ENCODE measurements around the gene PICK1.
"Not testable (repeated sequence)": the region's sequence is repeated elsewhere in the genome, so short reads cannot be mapped to it uniquely, and the experiment has no call there.

The PICK1 gene

DNA sequence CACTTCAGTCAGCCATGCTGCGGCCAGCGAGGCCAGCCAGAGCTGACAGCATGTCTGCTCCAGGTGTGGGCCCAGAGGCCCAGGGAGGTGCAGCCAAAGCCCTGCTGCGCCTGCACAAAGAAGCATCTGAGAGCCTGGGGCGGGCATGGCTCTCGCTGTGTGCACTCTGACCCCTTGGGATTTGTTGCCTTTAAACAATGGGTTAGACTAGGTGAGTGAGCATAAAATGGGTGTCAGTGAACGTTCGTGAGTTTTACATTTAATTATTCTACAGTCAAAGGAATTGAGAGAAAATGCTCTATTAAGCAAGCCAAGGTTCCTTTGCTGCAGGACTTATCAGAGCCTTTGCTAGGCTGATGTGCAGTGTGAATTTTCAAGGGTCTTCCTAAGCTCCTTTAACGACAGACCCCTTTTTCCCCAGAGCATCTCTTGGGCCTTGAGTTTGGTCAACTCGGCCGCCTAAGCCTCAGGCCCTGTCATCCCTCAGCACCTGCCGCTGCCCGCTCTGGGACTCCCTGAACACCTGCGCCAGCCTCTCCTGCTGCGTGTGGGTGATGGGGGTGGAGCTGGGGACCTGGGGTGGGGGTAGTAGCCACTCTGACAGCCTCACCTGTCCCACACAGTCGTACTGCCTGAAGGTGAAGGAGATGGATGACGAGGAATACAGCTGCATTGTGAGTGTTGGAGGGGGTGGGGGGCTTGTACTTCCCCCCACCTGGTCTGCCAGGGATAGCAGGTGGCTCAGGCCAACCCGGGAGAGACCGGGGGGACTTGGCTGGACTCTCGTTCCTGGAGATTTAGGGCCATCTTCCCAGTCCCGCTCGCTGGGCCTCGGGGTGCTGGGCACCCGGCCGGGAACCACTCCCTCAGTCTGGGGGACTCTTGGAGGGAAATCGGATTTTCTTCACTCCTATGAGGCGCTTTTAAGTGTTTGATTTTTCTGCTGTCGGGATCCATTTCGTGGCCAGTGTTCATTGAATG is 16.2 kb downstream of the PICK1 start:
- DNase-seq = no peak

DNA sequence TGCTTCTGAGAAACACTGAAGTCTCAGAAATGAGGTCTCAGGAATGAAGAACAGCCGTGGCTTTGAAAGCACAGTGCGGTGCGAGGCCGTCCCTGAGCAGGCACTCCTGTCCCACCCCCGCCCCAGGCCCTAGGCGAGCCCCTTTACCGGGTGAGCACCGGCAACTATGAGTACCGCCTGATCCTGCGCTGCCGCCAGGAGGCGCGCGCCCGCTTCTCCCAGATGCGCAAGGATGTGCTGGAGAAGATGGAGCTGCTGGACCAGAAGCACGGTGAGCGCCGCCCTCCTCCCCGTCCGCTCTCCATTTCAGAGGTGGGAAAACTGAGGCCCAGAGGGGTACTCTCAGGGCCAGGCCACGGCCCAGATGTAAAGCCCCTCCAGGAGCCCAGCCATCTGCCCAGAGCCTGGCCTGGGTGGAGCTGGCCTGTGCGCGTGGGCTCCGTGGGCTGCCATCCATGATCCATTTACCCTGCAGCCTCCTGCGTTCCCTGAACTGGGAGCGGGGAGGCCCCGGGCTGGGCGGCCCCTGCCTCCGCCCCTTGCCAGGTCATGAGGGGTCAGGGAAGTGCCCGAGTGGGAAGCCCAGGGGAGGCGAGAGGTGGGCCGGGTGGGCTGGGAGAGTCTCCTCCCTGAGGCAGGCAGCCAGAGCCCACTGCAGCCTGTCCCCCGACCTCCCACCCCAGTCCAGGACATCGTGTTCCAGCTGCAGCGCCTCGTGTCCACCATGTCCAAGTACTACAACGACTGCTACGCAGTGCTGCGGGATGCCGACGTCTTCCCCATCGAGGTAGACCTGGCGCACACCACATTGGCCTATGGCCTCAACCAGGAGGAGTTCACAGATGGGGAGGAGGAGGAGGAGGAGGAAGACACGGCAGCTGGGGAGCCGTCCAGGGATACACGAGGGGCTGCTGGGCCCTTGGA is 17.2 kb downstream of the PICK1 start:
- peak in 1 of 51 donors; percentile 40 for DNase-seq

DNA sequence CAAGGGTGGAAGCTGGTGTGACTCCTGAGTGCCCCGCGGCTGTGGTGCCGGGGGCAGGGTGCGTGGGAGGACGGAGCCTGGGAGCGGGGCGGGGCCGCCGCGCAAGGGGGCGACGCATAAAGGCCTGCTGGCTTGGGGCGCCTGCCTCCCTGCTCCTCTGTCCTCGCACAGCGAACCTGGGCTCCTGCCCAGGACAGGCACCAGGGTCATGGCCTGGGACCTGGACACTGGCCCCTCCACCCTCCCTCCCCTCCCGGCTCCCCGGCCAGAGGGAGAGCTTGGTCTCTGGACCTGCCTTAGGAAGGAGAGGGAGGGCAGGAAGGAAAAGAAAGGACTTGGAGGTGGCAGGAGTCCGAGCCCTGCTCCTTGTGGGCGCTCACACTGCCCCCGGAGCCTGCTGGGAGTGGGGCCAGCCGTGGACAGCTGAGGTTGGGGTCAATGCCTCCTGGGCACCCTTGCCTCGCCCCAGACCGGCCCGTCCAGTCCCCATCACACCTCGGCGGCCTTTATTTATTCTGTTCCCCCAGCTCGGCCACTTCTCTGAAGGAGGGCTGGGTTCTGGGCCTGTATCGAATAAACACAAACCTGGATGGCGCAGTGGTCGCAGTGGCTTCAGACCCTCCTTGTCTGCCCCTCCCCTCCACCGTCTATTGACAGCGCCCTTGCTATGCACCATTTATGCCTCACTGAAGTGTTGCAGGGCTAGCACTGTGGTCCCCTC is 18.1 kb downstream of the PICK1 start:
- DNase-seq = no peak

DNA sequence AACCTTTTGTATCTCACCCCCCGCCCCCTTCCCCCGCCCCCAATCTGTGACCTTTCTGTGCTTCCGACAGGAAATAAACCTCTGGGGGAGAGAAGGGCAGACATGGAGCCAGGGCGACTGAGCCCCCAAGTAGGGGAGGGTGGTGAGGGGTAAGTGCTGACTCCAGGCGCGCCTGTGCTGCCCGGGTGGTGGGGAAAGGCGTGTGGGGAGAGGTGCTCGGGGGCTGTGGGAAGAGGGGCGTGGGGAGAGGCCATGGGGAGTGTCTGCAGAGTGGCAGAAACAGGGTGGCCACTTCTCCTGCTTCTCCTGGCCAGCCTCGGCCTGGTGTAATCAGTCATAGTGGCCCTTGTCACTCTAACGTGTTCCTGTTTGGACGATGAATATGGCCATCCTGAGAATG is 18.8 kb downstream of the PICK1 start:
- no peak for DNase-seq

DNA sequence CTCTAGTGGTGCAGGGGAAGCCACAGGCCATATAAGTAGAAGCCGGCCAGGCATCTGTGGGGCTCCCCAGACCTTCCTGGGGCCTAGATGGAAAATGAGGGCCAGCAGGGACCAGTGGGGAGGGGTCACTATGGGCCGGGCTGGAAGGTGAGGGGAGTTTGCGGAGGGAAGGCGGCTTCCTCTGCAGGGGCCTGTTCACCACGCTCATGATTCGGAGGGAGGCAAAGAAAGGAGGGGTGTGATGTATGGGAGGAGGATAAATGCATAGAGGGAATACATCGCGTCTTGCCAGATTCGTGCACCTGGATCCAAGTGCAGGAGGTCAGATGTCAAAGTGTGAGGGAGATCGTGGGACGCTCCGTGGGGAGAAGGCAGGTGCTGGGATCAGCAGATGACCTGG is 19.9 kb downstream of the PICK1 start:
- DNase-seq = no peak

DNA sequence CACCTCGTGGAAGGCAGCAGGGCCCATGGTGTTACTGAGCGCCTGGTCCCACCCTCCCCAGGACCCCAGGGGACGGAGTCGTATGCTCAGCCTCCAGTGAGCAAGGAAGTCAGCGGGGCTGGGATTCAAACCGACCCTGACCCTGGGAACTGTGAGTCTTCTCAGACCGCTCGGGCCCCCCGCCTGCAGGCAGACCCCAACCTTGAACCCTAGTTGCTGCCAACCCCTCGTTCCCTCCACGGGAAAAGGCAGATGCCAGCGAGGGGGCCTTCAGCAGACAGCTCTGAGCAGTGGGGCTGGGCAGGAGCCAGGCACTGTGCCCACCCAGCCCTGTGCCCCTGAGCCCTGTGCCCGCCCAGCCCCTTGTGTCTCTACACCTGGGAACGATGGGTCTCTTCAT is 20.4 kb downstream of the PICK1 start:
- no peak for DNase-seq

DNA sequence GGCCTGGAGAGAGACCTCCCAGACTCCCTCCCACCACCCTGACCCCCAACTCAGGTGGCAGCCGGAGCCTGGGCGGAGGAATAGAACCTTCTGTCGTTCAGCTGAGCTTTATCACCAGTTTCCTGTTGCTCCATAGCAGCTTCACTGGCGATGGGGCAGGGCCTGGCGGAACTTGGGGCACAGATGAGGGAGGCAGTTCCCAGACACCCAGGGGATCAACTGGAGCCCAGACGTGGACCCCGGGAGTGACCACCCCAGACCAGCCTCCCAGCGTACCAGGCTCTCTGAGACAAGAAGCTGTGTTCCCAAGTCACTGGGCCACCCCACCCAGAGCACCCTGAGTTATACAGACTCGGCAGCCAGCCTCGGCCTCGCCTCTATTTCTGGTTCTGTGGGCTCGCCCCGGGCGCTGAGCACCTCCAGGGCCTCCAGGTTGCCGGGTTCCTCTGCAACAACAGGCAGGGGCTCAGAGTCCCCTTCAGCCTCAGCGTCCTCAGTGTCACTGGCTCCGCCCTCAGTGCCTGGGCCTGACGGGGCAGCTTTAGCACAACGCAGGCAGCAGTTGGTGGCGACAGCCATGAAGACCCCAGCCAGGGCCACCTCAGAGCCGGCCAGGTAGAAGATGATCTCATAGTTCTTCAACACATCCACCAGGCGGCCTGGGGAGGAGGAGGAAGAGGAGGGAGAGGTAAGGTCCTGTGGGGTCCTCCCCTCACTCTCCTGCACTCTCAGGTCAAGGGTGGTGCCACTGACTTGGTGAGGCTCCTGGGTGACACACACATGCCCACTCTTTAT is 21.0 kb downstream of the PICK1 start:
- DNase-seq = no peak

DNA sequence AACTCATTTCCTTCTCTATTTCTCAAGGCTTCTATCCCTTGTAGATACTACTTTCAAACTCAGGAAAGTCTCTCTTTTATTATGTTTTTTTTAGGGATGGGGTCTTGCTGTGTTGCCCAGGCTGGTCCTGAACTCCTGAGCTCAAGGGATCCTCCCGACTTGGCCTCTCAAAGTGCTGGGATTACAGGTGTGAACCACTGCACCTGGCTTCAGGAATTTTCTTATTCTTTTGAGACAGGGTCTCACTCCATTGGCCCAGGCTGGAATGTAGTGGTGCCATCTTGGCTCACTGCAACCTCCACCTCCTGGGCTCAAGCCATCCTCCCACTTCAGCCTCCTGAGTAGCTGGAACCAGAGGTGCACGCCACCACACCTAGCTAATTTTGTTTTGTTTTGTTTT is 22.0 kb downstream of the PICK1 start:
- not testable (repeated sequence) for DNase-seq

DNA sequence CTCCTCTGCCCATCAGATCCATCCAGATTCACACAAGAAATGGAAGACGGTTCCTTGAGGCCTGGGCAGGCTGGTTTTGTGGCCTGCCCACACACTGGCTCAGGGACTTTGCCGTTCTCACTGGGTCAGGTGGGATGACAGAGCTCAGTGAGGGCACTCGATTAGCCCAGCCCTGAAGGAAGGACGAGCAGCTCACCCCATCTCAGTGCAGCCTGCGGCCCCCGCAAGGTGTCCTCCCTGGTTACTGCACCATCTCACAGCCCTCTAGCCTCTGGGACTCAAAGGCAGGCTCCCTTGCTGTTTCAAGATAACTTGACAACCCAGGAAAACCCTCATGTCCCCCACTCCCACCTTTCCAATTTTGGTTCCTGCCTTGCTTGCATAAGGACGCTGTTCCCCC is 22.6 kb downstream of the PICK1 start:
- DNase-seq = no peak

DNA sequence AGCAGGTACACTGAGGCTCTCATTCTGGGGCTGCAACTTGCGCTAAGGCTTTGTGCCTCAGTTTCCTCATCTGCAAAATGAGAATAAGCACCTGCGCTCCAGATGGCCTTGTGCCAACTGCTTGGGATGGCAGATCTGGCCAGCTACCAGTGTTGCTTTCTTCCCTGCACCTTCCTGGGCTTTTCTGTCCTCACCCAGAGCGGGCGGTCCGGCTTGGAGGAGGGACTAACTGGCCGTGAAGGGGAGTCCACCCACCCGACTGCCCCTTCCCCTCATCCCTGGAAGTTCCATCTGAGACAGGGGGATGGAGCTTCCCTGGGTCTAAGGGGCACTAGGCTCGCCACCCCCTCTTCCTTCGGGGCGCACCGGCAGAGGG is 23.3 kb downstream of the PICK1 start:
- DNase-seq = no peak

DNA sequence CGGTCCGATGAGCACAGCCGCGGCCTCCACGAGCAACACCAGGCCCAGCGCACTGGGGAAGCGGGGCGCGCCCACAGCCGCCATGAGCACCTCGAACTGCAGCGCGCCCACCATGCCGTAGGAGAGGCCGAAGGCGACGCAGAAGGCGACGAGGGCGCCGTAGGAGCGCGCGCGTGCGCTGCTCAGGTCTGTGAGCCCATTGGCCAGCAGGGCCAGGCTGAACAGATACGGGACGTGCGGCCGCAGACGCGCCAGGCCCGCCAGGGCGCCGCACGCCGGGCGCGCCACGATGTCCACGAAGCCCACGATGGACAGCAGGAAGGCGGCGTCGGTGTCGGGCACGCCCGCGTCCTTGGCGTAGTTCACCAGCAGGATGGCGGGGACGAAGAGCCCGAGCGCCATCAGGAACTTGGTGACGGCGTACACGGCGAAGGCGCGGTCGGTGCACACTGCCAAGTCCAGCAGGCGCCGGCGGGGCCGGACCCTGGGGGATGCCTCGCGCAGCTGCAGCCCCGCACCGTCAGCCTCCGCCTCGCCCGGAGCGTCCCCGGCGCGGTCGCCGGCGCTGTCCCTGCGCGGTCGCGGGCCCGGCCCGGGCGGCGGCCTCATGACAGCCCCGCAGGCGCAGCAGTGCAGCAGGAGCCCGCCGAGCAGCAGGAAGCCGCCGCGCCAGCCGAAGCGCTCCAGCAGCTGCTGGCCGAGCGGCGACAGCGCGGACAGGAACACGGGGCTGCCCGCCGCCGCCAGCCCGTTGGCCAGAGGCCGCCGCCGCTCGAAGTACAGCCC is 23.8 kb downstream of the PICK1 start:
- DNase-seq = peak in 21 of 51 donors; percentile 15 to 66 (median 45)

DNA sequence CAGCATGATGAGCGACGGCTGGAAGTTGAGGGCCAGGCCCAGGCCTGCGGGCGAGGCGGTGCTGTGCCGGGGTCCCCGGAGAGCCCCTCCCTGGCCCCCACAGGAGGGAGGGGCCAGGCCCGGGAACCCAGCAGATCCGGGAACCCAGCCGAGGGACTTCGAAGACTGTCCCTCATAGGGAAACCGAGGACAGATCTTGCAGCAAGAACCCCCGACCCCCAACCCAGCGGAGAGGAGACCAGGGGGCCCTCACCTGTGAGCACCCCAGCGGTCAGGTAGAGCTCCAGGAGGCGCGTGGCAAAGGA is 24.4 kb downstream of the PICK1 start:
- DNase-seq = peak in 1 of 51 donors; percentile 54

DNA sequence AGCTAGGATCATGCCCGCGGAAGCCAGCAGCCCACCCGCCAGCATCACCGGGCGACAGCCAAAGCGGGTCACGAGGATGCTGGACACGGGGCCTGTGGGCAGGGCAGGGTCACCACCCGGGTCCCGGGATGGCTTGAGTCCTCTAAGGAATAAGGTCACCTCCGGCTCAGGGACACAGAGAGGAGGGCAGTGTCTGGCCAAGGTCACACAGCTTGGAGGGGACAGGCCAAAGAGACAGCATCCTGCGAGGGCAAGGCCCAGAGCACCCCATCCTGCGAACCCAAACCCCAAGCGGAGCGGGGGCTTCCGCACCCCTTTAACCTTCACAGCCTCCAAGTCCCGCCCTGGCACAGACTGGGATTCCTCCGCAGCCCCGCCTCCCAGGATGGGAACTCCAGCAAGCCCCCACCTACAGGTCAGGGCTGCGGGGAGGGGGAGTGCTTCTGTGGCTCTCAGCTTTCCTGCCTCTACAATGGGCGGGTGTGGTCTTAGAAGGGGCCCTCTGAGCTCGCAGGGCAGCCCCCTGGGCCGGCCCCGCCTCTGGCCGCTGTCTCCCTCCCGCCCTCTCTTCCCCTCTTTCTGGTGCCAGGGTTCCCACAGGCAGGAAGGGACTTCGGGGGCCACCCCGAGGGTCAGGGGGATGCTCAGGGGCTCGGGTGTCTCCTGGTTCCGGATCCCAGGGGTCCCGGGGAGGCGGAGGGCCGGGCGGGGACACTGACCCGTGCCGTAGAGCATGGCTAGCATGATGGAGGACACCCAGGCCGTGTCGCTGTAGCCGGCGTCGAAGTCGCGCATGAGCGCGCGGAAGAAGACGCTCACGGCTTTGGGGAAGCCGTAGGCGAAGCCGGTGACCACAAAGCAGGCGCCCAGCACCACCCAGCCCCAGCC is 25.0 kb downstream of the PICK1 start:
- DNase-seq = peak in 1 of 51 donors; percentile 14

DNA sequence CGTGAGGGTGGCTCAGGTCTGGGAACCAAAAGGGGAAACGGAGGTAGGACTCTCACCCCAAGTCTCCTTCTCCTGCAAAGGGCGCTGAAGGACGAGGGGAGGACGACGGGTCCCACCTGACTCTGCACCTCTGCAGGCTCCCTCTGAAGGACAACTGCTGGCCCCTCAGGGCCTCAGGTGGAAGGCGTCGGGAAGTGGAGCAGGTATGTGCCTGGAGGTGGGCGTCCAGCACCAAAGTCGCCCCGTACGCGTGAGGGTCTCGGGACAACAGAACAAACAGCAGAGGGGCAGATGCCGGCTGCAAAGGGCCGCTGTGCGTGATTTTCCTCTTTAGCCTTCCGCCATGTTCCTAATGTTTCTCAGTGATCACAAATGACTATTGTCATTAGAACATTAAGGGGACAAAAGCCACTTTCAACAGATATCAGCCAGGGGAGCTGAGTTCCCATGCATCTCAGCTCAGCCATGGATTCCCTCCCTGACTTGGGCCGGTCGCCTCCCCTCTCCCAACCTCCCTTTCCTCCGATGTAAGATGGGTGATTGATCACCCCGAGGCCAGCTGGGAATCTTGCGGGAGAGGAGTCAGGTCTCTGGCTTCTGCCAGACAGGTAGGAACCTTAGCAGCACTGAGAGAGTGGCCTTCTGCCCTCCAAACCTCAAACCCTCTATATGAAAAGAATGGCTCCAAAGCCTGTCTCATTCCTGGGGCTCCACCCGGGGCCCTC is 25.9 kb downstream of the PICK1 start:
- no peak for DNase-seq

DNA sequence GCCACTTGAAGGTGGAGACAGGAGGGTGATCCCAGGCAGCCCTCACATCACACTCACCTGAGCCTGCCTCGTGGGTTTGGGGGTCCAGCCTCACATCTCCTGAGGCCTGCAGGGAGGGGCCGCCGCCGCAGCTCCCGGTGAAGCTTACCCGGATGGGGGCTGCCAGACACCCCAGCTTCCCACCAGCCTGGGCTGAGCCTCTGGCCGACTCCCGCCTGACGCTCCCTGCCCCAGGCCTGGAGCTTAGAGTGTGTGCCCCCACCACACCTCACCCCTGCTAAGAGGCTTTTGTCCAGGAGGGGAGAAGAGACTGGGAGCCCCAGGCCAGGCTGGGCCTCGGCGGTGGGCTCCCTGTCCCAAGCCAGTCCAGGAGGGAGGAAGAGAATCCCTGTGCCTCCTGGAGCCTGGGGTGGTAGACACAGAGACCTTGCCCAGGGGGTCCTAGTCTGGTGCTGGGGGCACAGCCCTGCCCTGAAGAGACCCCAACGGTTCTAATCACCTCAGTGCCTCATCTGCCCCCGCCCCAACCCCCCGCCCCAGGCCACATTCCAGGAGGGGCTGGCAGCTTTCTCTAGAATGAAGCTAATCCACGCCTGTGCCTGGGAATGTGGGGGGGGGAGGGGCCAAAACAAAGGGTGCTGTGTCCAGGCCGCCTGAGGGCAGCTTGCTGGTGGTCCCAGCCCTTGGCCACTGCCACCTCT is 26.9 kb downstream of the PICK1 start, which contains the start of gene SLC16A8:
TSS of gene SLC16A8 (minus strand) at position 254 of the 701 bp plus-strand sequence. CDS start 1,311 bp downstream, outside the sequence.
- no peak for DNase-seq

DNA sequence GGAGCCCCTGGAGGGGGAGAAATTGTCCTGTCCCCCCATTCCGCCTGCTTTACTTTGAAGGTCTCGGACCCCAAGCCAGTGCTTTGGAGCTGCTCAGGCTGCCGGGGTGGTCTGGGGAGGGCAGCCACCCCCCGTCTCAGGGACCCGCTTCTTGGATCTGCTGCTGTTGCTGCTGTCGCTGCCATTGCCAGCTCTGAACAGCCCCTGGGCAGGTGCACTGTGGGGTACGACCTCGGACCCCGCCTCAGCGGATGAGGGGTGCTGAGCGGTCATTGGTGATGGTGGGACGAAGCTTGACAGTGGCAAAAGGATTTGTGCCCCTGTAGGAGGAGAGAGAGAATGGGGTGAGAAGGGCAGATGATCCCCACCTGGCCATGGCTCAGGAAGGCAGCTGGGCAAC is 27.9 kb downstream of the PICK1 start:
- DNase-seq = no peak

DNA sequence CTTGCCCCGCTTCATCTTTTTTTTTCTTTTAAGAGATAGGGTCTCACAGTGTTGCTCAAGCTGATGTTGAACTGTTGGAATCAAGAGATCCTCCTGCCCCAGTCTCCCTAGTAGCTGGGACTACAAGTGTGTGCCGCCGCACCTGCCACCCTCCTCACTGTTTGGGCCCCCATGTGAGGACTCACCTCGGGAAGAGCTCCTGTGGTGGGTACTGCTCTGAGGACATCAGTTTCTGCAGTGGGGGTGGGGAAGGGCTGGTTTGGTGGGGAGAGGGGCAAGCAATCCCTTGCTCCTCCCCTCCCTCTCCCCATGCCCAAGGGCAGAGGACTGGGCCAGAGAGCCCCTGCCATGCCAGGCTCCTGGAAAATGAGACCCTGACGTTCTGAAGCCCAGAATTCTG is 28.3 kb downstream of the PICK1 start:
- no peak for DNase-seq
